Left ventricle myocardium inferior (tissue), 1 donor: Measurements from ENCODE around the gene AGAP1. TPM values are rescaled to one million over a fixed set of nuclear protein-coding genes. Genes with fewer than 3 reads are reported as not detected.

Experiments used
- DNase-seq: peaks from one replicate; pipeline ENCODE4 v3.0.0-alpha.2; 2020
- H3K27ac ChIP-seq: fragments of 200-600 bp; replicated peaks from 2 replicates; pipeline ENCODE4 v1.8.0; 2021
- H3K27me3 ChIP-seq: fragments of 200-600 bp; 2 replicates; pipeline ENCODE4 v1.8.0; 2021; ENCODE audit warnings: low read depth
- H3K36me3 ChIP-seq: fragments of 200-600 bp; 2 replicates; pipeline ENCODE4 v1.8.0; 2021
- H3K4me1 ChIP-seq: fragments of 200-600 bp; 2 replicates; pipeline ENCODE4 v1.8.0; 2021
- H3K4me3 ChIP-seq: fragments of 200-600 bp; 2 replicates; pipeline ENCODE4 v1.8.0; 2021; ENCODE audit warnings: mild to moderate bottlenecking, moderate library complexity
- H3K9me3 ChIP-seq: fragments of 200-600 bp; replicated peaks from 2 replicates; pipeline ENCODE4 v1.8.0; 2021
- CTCF ChIP-seq: fragments of 200-600 bp; IDR thresholded peaks from 2 replicates; pipeline ENCODE4 v1.8.0; 2021; ENCODE audit warnings: antibody characterized with exemption, mild to moderate bottlenecking, borderline replicate concordance
- intact Hi-C: fragments of 100-400 bp; cut with micrococcal nuclease; formaldehyde crosslinking; loops from one replicate; pipeline ENCODE4 v1.11.0; 2022
- total RNA-seq: library from RNA; stranded (reverse); fragmentation: NEBNext Ultra II Directional; extraction: Animal tissue kit (Norgen Biotek cat#: 25700); gene quantifications from one replicate; pipeline ENCODE4 v1.2.1, GENCODE V29; 2021
- donor health status: DM: no; HTN: yes; CAD: no; lungs with severe emphysema.

The AGAP1 gene
- total RNA-seq, 1 donor from 2014 or later = 18.1 TPM

GRCh38 chr2:236162882-236163470, 669.1 kb downstream of the AGAP1 start:
- Histone ChIP-seq H3K9me3 (no peaks in the 10 kb centered on the region), H3K27me3 (peaks cover 100% of the 10 kb centered on the region), H3K27ac (no peak overlapping the region), H3K4me1 (peaks cover 49% of the 10 kb centered on the region), H3K36me3 (no peaks in the 10 kb centered on the region), H3K4me3 (peak overlapping the region; percentile 63)
- no peak for DNase-seq
- intact Hi-C loops = no loop called here
- TF ChIP-seq CTCF = no peak

- DNase-seq = no peak
- intact Hi-C loops = no loop called here
- Histone ChIP-seq H3K4me1 (peaks cover 55% of the 10 kb centered on the region), H3K27ac (no peak overlapping the region), H3K9me3 (no peaks in the 10 kb centered on the region), H3K36me3 (no peaks in the 10 kb centered on the region), H3K27me3 (peaks cover 100% of the 10 kb centered on the region), H3K4me3 (peak overlapping the region; percentile 63)
- no peak for TF ChIP-seq CTCF
These were observed 669.8 kb downstream of the AGAP1 start for GRCh38 chr2:236163471-236164200.

- Histone ChIP-seq H3K9me3 (no peaks in the 10 kb centered on the region), H3K27ac (no peak overlapping the region), H3K4me3 (peak overlapping the region; percentile 63), H3K4me1 (peaks cover 63% of the 10 kb centered on the region), H3K36me3 (no peaks in the 10 kb centered on the region), H3K27me3 (peaks cover 100% of the 10 kb centered on the region)
- DNase-seq = no peak
- no peak for TF ChIP-seq CTCF
- intact Hi-C loops = no loop called here
These were observed 670.5 kb downstream of the AGAP1 start for GRCh38 chr2:236164201-236164924.

- H3K27me3 ChIP-seq = peaks cover 100% of the 10 kb centered on the region
- DNase-seq = no peak
- H3K27ac ChIP-seq = no peak overlapping the region
These were observed 671.3 kb downstream of the AGAP1 start for GRCh38 chr2:236164925-236165841.

More at GRCh38 chr2:236164925-236165841, 671.3 kb downstream of the AGAP1 start:
- Histone ChIP-seq H3K9me3 (no peaks in the 10 kb centered on the region), H3K4me1 (peaks cover 71% of the 10 kb centered on the region), H3K4me3 (peak overlapping the region; percentile 63), H3K36me3 (no peaks in the 10 kb centered on the region)
- intact Hi-C loops = no loop called here
- no peak for TF ChIP-seq CTCF
